HEK293 (cell line): ENCODE data around the gene OPCML.

Source experiments
- CTCF ChIA-PET: fragments of 350-600 bp; formaldehyde crosslinking; extraction: SDS; loops from one replicate; lab custom pipeline; 2021; ENCODE audit warnings: antibody characterized with exemption; lab: Yijun Ruan, JAX
- POLR2A ChIA-PET: fragments of 300-600 bp; formaldehyde crosslinking; extraction: SDS; loops from one replicate; lab custom pipeline; 2020; ENCODE audit warnings: antibody characterized with exemption, inconsistent platforms; lab: Yijun Ruan, JAX
- H3K27ac ChIP-seq: fragments of 200-500 bp; sonication (Bioruptor generic); 2 replicates; pipeline ENCODE4 v1.5.1; 2014; ENCODE audit warnings: low read depth, low read length, control low read depth, inconsistent platforms; ENCODE audit errors: extremely low read depth
- H3K36me3 ChIP-seq, 2 experiments: fragments of 200-500 bp in 1 of 2; sonication (Bioruptor generic) in 1 of 2; 1 replicate in 1 of 2; 2 replicates in 1 of 2; pipeline ENCODE4 v1.5.1; 2014 to 2017; ENCODE audit warnings: inconsistent platforms in 2 of 2, low read length in 2 of 2; ENCODE audit not compliant: control insufficient read depth in 2 of 2, insufficient read depth in 1 of 2
- H3K4me1 ChIP-seq: fragments of 200-500 bp; sonication (Bioruptor generic); 2 replicates; pipeline ENCODE4 v1.5.1; 2014; ENCODE audit warnings: mild to moderate bottlenecking, low read length, inconsistent platforms; ENCODE audit not compliant: control insufficient read depth, insufficient read depth
- H3K4me3 ChIP-seq: 2 replicates; pipeline ENCODE4 v1.5.1; 2011; ENCODE audit warnings: low read depth, mild to moderate bottlenecking, control low read depth, low read length, moderate library complexity
- H3K9me3 ChIP-seq: fragments of 200-500 bp; sonication (Bioruptor generic); 2 replicates; pipeline ENCODE4 v1.5.1; 2014; ENCODE audit warnings: low read depth, low read length, inconsistent platforms; ENCODE audit not compliant: control insufficient read depth, insufficient read depth
- BCL11A ChIP-seq: fragments of 450-650 bp; formaldehyde crosslinking; IDR thresholded peaks from 2 replicates; pipeline ENCODE4 v1.5.1; 2016; ENCODE audit warnings: low read depth, missing biosample characterization, missing genetic modification characterization
- BCL11B ChIP-seq: fragments of 450-650 bp; formaldehyde crosslinking; IDR thresholded peaks from 2 replicates; pipeline ENCODE4 v1.5.1; 2016; ENCODE audit warnings: low read depth, missing biosample characterization, missing genetic modification characterization
- EGR2 ChIP-seq: fragments of 450-650 bp; formaldehyde crosslinking; IDR thresholded peaks from 2 replicates; pipeline ENCODE4 v1.5.1; 2016; ENCODE audit warnings: low read depth, missing biosample characterization, missing genetic modification characterization
- FEZF1 ChIP-seq: fragments of 450-650 bp; formaldehyde crosslinking; IDR thresholded peaks from 2 replicates; pipeline ENCODE4 v1.5.1; 2016; ENCODE audit warnings: missing biosample characterization, missing genetic modification characterization
- GLIS1 ChIP-seq: fragments of 450-650 bp; formaldehyde crosslinking; IDR thresholded peaks from 2 replicates; pipeline ENCODE4 v1.5.1; 2016; ENCODE audit warnings: missing biosample characterization, missing genetic modification characterization
- HOXC10 ChIP-seq: sonication (generic); formaldehyde crosslinking; IDR thresholded peaks from 2 replicates; pipeline ENCODE4 v1.8.1; 2023; ENCODE audit warnings: mild to moderate bottlenecking, missing genetic modification reagents
- SCRT1 ChIP-seq: fragments of 450-650 bp; formaldehyde crosslinking; IDR thresholded peaks from 2 replicates; pipeline ENCODE4 v1.5.1; 2016; ENCODE audit warnings: missing biosample characterization, missing genetic modification characterization, borderline replicate concordance
- ZEB2 ChIP-seq: fragments of 450-650 bp; formaldehyde crosslinking; IDR thresholded peaks from 2 replicates; pipeline ENCODE4 v1.5.1; 2016; ENCODE audit warnings: missing biosample characterization, missing genetic modification characterization
- ZNF138 ChIP-seq: fragments of 450-650 bp; formaldehyde crosslinking; IDR thresholded peaks from 2 replicates; pipeline ENCODE4 v1.5.1; 2016; ENCODE audit warnings: missing biosample characterization, missing genetic modification characterization, borderline replicate concordance
- ZNF16 ChIP-seq: fragments of 450-650 bp; formaldehyde crosslinking; IDR thresholded peaks from 2 replicates; pipeline ENCODE4 v1.5.1; 2016; ENCODE audit warnings: low read depth, missing biosample characterization, missing genetic modification characterization
- ZNF202 ChIP-seq: fragments of 450-650 bp; formaldehyde crosslinking; IDR thresholded peaks from 2 replicates; pipeline ENCODE4 v1.5.1; 2016; ENCODE audit warnings: missing biosample characterization, missing genetic modification characterization, borderline replicate concordance
- ZNF214 ChIP-seq: fragments of 450-650 bp; formaldehyde crosslinking; IDR thresholded peaks from 2 replicates; pipeline ENCODE4 v1.5.1; 2017; ENCODE audit warnings: missing biosample characterization, mild to moderate bottlenecking, missing genetic modification characterization, borderline replicate concordance
- ZNF26 ChIP-seq: fragments of 450-650 bp; formaldehyde crosslinking; IDR thresholded peaks from 2 replicates; pipeline ENCODE4 v1.5.1; 2016; ENCODE audit warnings: missing biosample characterization, missing genetic modification characterization
- ZNF311 ChIP-seq: fragments of 450-650 bp; formaldehyde crosslinking; IDR thresholded peaks from 2 replicates; pipeline ENCODE4 v1.5.1; 2017; ENCODE audit warnings: missing biosample characterization, missing genetic modification characterization, borderline replicate concordance
- ZNF426 ChIP-seq: fragments of 450-650 bp; formaldehyde crosslinking; IDR thresholded peaks from 2 replicates; pipeline ENCODE4 v1.5.1; 2017; ENCODE audit warnings: missing biosample characterization, missing genetic modification characterization, mild to moderate bottlenecking, inconsistent platforms, moderate library complexity
- ZNF433 ChIP-seq: fragments of 450-650 bp; formaldehyde crosslinking; IDR thresholded peaks from 2 replicates; pipeline ENCODE4 v1.5.1; 2016; ENCODE audit warnings: missing biosample characterization, missing genetic modification characterization, low read depth
- ZNF501 ChIP-seq: fragments of 450-650 bp; formaldehyde crosslinking; IDR thresholded peaks from 2 replicates; pipeline ENCODE4 v1.5.1; 2016; ENCODE audit warnings: missing biosample characterization, missing genetic modification characterization
- ZNF521 ChIP-seq: fragments of 450-650 bp; formaldehyde crosslinking; IDR thresholded peaks from 2 replicates; pipeline ENCODE4 v1.5.1; 2017; ENCODE audit warnings: missing biosample characterization, mild to moderate bottlenecking, missing genetic modification characterization
- ZNF555 ChIP-seq: fragments of 450-650 bp; formaldehyde crosslinking; conservative IDR thresholded peaks from 2 replicates; pipeline ENCODE4 v1.5.1; 2017; ENCODE audit warnings: missing biosample characterization, mild to moderate bottlenecking, missing genetic modification characterization, inconsistent platforms
- ZNF558 ChIP-seq: fragments of 450-650 bp; formaldehyde crosslinking; IDR thresholded peaks from 2 replicates; pipeline ENCODE4 v1.5.1; 2016; ENCODE audit warnings: missing biosample characterization, missing genetic modification characterization
- ZSCAN5A ChIP-seq: fragments of 450-650 bp; formaldehyde crosslinking; IDR thresholded peaks from 2 replicates; pipeline ENCODE4 v1.5.1; 2016; ENCODE audit warnings: missing biosample characterization, missing genetic modification characterization

The OPCML gene

GRCh38 chr11:132719684-132720083, 812.6 kb downstream of the OPCML start:
- Histone ChIP-seq H3K4me1 (no peaks in the 10 kb centered on the region), H3K27ac (no peak overlapping the region), H3K4me3 (no peak overlapping the region), H3K9me3 (no peaks in the 10 kb centered on the region), H3K36me3 (no peaks in the 10 kb centered on the region)
- ChIA-PET POLR2A (no interaction called here), CTCF (interaction anchor here (0.7 kb wide), 1 partner anchor 1185 kb away, joined by 3 read pairs; no protein-coding TSS in a partner anchor)
- TF ChIP-seq ZNF16 (no peak), ZNF214 (tag by site-specific recombination) (no peak), BCL11B (tag by site-specific recombination) (no peak), ZNF26 (tag by site-specific recombination) (no peak), ZNF555 (tag by site-specific recombination) (no peak), ZNF501 (no peak), ZNF202 (tag by site-specific recombination) (no peak)

GRCh38 chr11:132718711-132719671, 813.3 kb downstream of the OPCML start:
- TF ChIP-seq HOXC10 (CRISPR knock-in tag) = no peak
- TF ChIP-seq ZNF426 = no peak
- no peak for TF ChIP-seq ZNF521 (tag by site-specific recombination)
- TF ChIP-seq EGR2 (tag by site-specific recombination) = no peak
- no peak for TF ChIP-seq ZNF138 (tag by site-specific recombination)
- no peak for TF ChIP-seq FEZF1
- TF ChIP-seq ZNF214 (tag by site-specific recombination) = no peak
- no peak for TF ChIP-seq ZNF433 (tag by site-specific recombination)
- TF ChIP-seq SCRT1 (tag by site-specific recombination) = no peak
- no peak for TF ChIP-seq BCL11A (tag by site-specific recombination)
- no peak for TF ChIP-seq ZSCAN5A (tag by site-specific recombination)
- no peak for TF ChIP-seq GLIS1 (tag by site-specific recombination)
- POLR2A ChIA-PET = no interaction called here
- H3K4me3 ChIP-seq = no peak overlapping the region
- CTCF ChIA-PET = interaction anchor here (0.7 kb wide), 1 partner anchor 1185 kb away, joined by 3 read pairs; no protein-coding TSS in a partner anchor
- H3K36me3 ChIP-seq = no peaks in the 10 kb centered on the region
- H3K27ac ChIP-seq = no peak overlapping the region
- no peaks in the 10 kb centered on the region for H3K4me1 ChIP-seq
- no peaks in the 10 kb centered on the region for H3K9me3 ChIP-seq

GRCh38 chr11:132717824-132718223, 814.5 kb downstream of the OPCML start:
- ChIA-PET POLR2A (no interaction called here), CTCF (no interaction called here)
- no peaks in the 10 kb centered on the region for H3K36me3 ChIP-seq
- no peak overlapping the region for H3K27ac ChIP-seq
- H3K9me3 ChIP-seq = no peaks in the 10 kb centered on the region
- H3K4me3 ChIP-seq = no peak overlapping the region
- H3K4me1 ChIP-seq = no peaks in the 10 kb centered on the region
- TF ChIP-seq ZNF202 (tag by site-specific recombination) (no peak), ZEB2 (tag by site-specific recombination) (no peak), ZNF558 (tag by site-specific recombination) (no peak), ZNF311 (tag by site-specific recombination) (no peak)
